Stomach (tissue), 4 donors: ENCODE data around the gene MAPK4.

Experiments
- CTCF ChIP-seq, 7 experiments: fragments of 450-650 bp in 4 of 7; fragments of 200-600 bp in 3 of 7; sonication (generic) in 3 of 7; IDR thresholded peaks; one replicate each; pipeline ENCODE4 v1.5.1; 2016 to 2019; ENCODE audit warnings: antibody characterized with exemption in 7 of 7, control low read depth in 2 of 7, mild to moderate bottlenecking in 1 of 7
- EP300 ChIP-seq: sonication (generic); formaldehyde crosslinking; IDR thresholded peaks from one replicate; pipeline ENCODE4 v1.6.1; 2017; ENCODE audit warnings: antibody characterized with exemption
- POLR2A ChIP-seq, 4 donors: fragments of 450-650 bp; IDR thresholded peaks; one replicate each; pipeline ENCODE4 v1.6.1; 2016; ENCODE audit warnings: antibody characterized with exemption in 4 of 4, control low read depth in 2 of 4, mild to moderate bottlenecking in 1 of 4, moderate library complexity in 1 of 4
- POLR2AphosphoS5 ChIP-seq, 3 donors: sonication (generic); formaldehyde crosslinking; IDR thresholded peaks; one replicate each; pipeline ENCODE4 v1.6.1; 2016; ENCODE audit warnings: antibody characterized with exemption in 3 of 3

GRCh38 chr18:50721006-50721405, 161.1 kb downstream of the MAPK4 start:
- TF ChIP-seq CTCF (IDR thresholded peaks at IDR 0.05) (no peak), POLR2AphosphoS5 (IDR thresholded peaks at IDR 0.05) (no peak), EP300 (no peak), POLR2A (IDR thresholded peaks at IDR 0.05) (no peak)
